GM21360 (cell line): ENCODE results near the gene TBL1X.
A peak's percentile ranks its signal among the peaks of the same experiment; 100 is the strongest.

ENCODE experiments used
- ATAC-seq: cut with Tn5 transposase; IDR thresholded peaks from one replicate; pipeline ENCODE4 v1.9.1; 2021; ENCODE audit warnings: mild to moderate bottlenecking, moderate library complexity; ENCODE audit not compliant: unreplicated experiment

The TBL1X gene

DNA sequence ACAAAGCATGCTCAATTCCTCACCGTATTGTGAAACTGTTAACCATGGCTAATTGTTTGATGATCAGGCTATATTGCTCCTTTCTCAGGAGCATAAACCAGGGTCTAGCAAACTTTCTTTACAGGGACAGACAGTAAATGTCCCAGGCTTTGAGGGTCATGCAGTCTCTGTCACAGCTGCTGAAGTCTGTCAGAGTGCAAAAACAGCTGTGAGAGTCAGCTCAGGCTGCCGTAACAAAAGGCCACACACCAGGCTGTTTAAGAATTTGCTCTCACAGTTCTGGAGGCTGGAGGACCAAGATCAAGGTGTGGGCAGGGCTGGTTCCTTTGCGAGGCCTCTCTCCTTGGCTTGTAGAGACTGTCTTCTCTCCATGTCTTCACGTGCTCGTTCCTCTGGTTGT is 225.2 kb downstream of the TBL1X start:
- no peak for ATAC-seq

GRCh38 chrX:9693307-9694001 is 228.6 kb downstream of the TBL1X start:
- no peak for ATAC-seq

DNA sequence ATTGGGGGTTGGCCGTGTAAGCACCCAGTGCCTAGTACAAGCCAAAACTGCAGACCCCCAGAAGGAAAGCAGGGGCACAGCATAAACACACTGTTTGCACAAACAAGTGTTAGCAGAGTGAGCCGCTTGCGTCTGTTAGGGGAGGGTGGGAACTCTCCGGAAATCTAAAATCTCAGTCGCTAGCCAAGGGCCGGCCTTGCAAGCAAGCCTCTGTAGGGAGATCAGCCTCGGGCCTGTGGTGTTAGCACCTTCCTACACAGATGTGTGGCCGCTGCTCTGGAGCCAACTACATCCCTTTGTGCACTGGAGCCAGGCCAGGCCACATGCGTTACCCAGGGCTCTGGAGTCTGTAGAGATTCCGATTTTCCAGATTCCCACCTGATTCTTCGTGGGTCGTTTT is 233.7 kb downstream of the TBL1X start:
- ATAC-seq: no peak

DNA sequence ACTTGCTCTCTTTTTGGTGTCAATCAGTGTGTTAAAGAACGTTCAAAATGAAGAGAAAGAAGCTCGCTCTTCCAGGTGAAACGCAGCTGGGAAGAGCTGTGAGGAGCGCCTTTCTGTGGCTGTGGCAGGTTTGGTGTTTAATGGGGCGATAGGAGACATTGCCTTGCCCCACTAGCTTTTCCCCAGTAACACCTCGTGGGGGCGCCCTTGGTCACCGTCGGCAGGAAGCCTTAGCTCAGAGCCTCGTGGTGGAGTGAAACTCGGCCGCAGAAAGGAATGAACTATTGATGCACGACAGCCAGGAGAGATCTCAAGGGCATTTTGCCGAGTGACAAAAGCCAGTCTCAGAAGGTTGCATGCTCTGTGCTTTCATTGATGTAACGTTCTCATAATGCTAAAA is 235.7 kb downstream of the TBL1X start:
- ATAC-seq: no peak

DNA sequence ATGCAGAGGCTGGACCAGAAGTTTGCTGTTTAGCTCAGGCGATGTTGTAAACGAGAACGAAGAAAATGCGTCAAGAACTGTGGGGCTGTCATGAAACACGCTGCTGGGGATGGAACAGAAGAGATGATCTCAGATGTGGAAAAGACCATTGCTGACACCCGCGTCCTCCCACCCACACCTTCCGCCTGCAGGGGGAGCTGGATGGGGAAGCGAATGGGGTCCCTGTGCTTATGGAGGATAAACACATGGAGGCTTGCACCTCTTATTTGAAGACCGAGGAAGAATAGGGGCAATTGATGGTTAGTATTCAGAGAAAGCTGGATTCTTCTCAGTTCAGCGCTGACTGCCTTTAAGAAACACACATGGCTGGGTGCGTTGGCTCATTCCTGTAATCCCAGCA is 236.9 kb downstream of the TBL1X start:
- no peak for ATAC-seq

DNA sequence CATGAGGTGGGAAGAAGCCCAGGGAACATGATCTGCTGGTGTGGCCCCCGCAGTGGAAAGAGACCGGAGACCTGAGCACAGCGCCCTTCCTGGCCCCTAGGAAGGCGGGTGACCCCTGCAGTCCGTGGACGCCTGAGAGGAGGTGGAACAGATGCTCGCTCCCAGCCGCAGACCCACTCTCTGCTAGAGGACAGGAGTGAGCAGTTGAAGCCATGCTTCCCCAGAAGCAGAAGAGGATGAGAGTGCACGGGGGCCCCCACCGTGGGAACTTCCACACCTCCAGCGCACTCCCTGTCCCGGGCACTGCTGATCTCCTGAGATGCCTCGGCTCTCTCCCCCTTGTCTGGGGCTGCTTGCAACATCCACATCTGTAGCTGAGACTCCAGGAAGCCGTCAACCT is 238.5 kb downstream of the TBL1X start:
- ATAC-seq: no peak

DNA sequence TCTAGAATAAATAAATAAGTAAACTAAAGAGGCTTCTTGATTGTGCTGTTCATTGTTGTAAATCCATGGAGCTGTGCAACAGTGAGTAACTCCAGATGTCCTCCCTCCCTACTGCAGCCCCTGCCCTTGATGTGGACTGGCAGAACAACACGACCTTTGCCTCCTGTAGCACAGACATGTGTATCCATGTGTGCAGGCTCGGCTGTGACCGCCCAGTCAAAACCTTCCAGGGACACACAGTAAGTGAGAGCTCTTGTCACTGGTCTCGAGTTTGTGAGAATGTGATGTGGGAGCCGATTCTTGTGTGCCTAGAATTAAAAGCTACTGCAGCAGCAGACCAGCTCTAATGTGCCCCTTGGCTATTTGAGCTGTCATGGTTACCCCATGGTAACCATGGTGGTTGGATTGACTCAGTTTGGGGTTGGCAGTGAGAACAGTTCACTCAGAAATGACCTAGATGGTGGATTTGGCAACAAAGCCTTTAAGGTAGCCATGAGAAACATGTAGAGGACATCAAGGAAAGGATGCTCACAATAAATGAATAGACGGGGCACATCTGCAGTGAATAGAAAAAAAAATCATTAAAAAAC is 240.1 kb downstream of the TBL1X start:
- no peak for ATAC-seq

- ATAC-seq: no peak
Observed at GRCh38 chrX:9706421-9706820, 241.6 kb downstream of the TBL1X start.

GRCh38 chrX:9707306-9708033 is 242.6 kb downstream of the TBL1X start:
- ATAC-seq: no peak

- ATAC-seq: no peak
Observed at GRCh38 chrX:9708086-9708485, 243.2 kb downstream of the TBL1X start.

- peak; percentile 90 for ATAC-seq
Observed at GRCh38 chrX:9708923-9709553, 244.2 kb downstream of the TBL1X start.

GRCh38 chrX:9710332-9710731 is 245.5 kb downstream of the TBL1X start:
- no peak for ATAC-seq

- no peak for ATAC-seq
Observed at GRCh38 chrX:9717376-9717775, 252.5 kb downstream of the TBL1X start.

DNA sequence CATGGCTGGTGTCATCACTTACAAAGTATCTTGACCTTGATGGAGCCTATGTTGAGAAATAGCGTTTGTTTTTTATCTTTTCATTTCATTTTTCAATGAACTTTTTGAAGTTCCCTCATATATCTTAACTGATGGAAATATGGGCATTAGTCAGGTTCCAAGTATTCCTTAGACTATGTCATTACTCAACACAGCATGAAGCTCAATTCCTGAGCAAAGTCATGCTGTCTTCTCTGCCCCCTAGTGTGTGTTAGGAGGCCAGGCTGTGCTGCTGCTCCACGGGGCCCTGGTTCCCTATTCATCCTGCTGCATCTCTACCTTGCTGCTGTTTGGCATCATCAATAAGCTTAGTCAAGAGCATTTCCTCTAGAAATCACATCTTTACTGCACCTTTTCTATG is 259.9 kb downstream of the TBL1X start:
- no peak for ATAC-seq

- no peak for ATAC-seq
Observed at GRCh38 chrX:9728261-9728660, 263.4 kb downstream of the TBL1X start.

GRCh38 chrX:9729171-9729885 is 264.5 kb downstream of the TBL1X start:
- no peak for ATAC-seq

- no peak for ATAC-seq
Observed at GRCh38 chrX:9730078-9730477, 265.2 kb downstream of the TBL1X start.

GRCh38 chrX:9730752-9731151 is 265.9 kb downstream of the TBL1X start:
- no peak for ATAC-seq

DNA sequence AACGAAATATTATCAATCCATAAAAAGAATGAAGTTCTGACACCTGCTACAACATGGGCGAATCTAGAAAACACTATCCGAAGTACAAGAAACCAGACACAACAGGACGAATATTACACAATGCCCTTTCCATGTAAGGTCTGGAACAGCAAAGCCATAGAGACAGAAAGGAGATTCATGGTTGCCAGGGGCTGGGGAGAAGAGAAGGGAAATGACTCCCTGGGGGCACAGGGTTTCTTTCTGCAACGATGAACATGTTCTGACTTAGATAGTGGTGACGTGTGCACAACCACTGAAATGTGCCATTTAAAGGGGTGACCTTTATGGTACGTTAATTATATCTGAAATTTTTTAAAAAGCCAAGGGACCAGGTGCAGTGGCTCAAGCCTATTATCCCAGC is 272.5 kb downstream of the TBL1X start:
- ATAC-seq: no peak

DNA sequence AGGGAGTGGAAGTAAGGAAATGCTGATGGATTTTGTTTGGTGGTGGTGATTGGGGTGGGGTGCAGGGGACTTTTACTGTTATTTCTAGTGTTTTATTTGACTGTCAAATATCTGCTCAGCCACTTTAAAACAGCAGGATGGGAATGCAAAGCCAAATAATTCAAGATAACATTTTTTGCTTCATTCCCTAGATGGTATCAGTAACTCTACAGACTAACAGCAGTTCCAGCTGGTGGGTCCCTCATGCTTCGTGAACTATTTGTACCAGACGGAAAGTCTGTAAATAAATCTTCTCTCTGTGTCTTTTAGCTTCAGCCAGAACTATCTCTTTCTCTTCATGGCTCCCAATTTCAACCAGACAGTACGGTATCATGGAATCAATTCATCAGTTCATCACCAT is 273.3 kb downstream of the TBL1X start:
- no peak for ATAC-seq

DNA sequence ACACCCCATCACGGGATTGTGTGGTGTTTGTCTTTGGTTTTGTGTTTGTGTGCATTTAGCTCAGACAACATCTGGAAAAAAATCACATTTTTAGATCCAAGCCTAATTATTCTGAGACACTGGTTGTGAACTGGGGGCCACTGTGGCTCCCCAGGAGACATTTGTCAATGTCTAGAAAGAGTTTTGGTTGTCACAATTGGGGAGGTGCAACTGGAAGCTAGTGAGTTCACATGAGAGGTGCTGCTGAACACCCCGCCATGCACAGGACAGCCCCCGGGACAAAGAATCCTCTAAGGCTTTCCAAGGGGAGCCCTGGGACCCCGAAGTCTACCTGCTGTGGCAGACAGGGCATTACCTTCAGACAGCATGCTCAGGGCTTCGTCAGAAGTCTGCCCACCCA is 274.3 kb downstream of the TBL1X start:
- no peak for ATAC-seq
